CD14-positive monocyte (primary cell): ENCODE measurements around the gene GAA. TPM values are rescaled to one million over a fixed set of nuclear protein-coding genes. Genes with fewer than 3 reads are reported as not detected.

Experiments used
- DNase-seq, 3 donors: peaks; one replicate each; pipeline ENCODE4 v3.0.0-alpha.2; 2011 to 2022
- H2AFZ ChIP-seq: 2 replicates; pipeline ENCODE4 v1.6.0; 2012; ENCODE audit warnings: mild to moderate bottlenecking, low read depth, low read length, inconsistent platforms; ENCODE audit not compliant: insufficient read depth, poor library complexity, severe bottlenecking
- H3K27ac ChIP-seq, 2 donors: 1 replicate in 1 of 2; 2 replicates in 1 of 2; pipeline ENCODE4 v1.5.1; 2012 to 2013; ENCODE audit warnings: low read length in 2 of 2, control low read depth in 1 of 2, inconsistent platforms in 1 of 2, low read depth in 1 of 2, mild to moderate bottlenecking in 1 of 2
- H3K27me3 ChIP-seq, 2 donors: one replicate each; pipeline versions ENCODE4 v1.6.0 to v1.6.1; 2011 to 2013; ENCODE audit warnings: low read length in 2 of 2; ENCODE audit not compliant: control insufficient read depth in 2 of 2, insufficient read depth in 2 of 2
- H3K36me3 ChIP-seq, 2 donors: replicated peaks in 1 of 2; 1 replicate in 1 of 2; 2 replicates in 1 of 2; pipeline versions ENCODE4 v1.5.1 to v1.6.1; 2012 to 2013; ENCODE audit warnings: low read length in 2 of 2, control low read depth in 1 of 2, inconsistent platforms in 1 of 2, mild to moderate bottlenecking in 1 of 2; ENCODE audit not compliant: insufficient read depth in 2 of 2, control insufficient read depth in 1 of 2
- H3K4me1 ChIP-seq, 2 donors: 1 replicate in 1 of 2; 2 replicates in 1 of 2; pipeline versions ENCODE4 v1.5.1 to v1.6.1; 2012 to 2013; ENCODE audit warnings: low read length in 2 of 2, control low read depth in 1 of 2, inconsistent platforms in 1 of 2, mild to moderate bottlenecking in 1 of 2, moderate library complexity in 1 of 2; ENCODE audit not compliant: insufficient read depth in 2 of 2, control insufficient read depth in 1 of 2
- H3K4me2 ChIP-seq: replicated peaks from 2 replicates; pipeline ENCODE3; 2012; ENCODE audit warnings: low read length, moderate library complexity, mild to moderate bottlenecking; ENCODE audit not compliant: poor library complexity, severe bottlenecking; ENCODE audit errors: extremely low read depth
- H3K4me3 ChIP-seq, 3 experiments: fragments of 200-600 bp in 1 of 3; sonication (generic) in 1 of 3; replicated peaks in 1 of 3; 1 replicate in 2 of 3; 2 replicates in 1 of 3; pipeline ENCODE4 v1.5.1; 2011 to 2013; ENCODE audit warnings: low read length in 3 of 3, mild to moderate bottlenecking in 3 of 3, control low read depth in 2 of 3, low read depth in 2 of 3, inconsistent platforms in 1 of 3, moderate library complexity in 1 of 3
- H3K79me2 ChIP-seq: 2 replicates; pipeline ENCODE4 v1.6.0; 2012; ENCODE audit warnings: mild to moderate bottlenecking, control low read depth, inconsistent platforms, low read length, moderate library complexity; ENCODE audit not compliant: insufficient read depth
- H3K9ac ChIP-seq: 2 replicates; pipeline ENCODE4 v1.6.0; 2017; ENCODE audit warnings: low read length, mild to moderate bottlenecking; ENCODE audit not compliant: insufficient read depth, poor library complexity, severe bottlenecking
- H3K9me3 ChIP-seq, 2 donors: replicated peaks in 1 of 2; 1 replicate in 1 of 2; 2 replicates in 1 of 2; pipeline versions ENCODE4 v1.5.1 to v1.6.1; 2012 to 2013; ENCODE audit warnings: low read length in 2 of 2, control low read depth in 1 of 2; ENCODE audit not compliant: control insufficient read depth in 1 of 2, insufficient read depth in 1 of 2
- H4K20me1 ChIP-seq: 2 replicates; pipeline ENCODE4 v1.6.0; 2012; ENCODE audit warnings: mild to moderate bottlenecking, low read length, control low read depth, moderate library complexity; ENCODE audit not compliant: insufficient read depth
- H3K27ac Mint-ChIP-seq, 7 donors: one replicate each; pipeline ENCODE4 v1.8.0; 2020; ENCODE audit warnings: mild to moderate bottlenecking in 7 of 7, mixed read lengths in 7 of 7, moderate library complexity in 6 of 7, inconsistent platforms in 2 of 7
- H3K27me3 Mint-ChIP-seq, 3 donors: one replicate each; pipeline ENCODE4 v1.8.0; 2021 to 2022; ENCODE audit warnings: low read depth in 3 of 3, mild to moderate bottlenecking in 3 of 3, mixed read lengths in 3 of 3, moderate library complexity in 3 of 3, inconsistent platforms in 1 of 3
- H3K36me3 Mint-ChIP-seq, 2 donors: one replicate each; pipeline ENCODE4 v1.8.0; 2020; ENCODE audit warnings: mixed read lengths in 2 of 2, inconsistent platforms in 1 of 2, mild to moderate bottlenecking in 1 of 2
- H3K4me1 Mint-ChIP-seq: one replicate; pipeline ENCODE4 v1.8.0; 2020; ENCODE audit warnings: mild to moderate bottlenecking, mixed read lengths
- H3K4me3 Mint-ChIP-seq, 2 donors: one replicate each; pipeline ENCODE4 v1.8.0; 2020; ENCODE audit warnings: mild to moderate bottlenecking in 2 of 2, mixed read lengths in 2 of 2, moderate library complexity in 1 of 2
- H3K9me3 Mint-ChIP-seq, 7 donors: one replicate each; pipeline ENCODE4 v1.8.0; 2020 to 2022; ENCODE audit warnings: mixed read lengths in 7 of 7, mild to moderate bottlenecking in 6 of 7, moderate library complexity in 6 of 7, inconsistent platforms in 2 of 7
- CTCF ChIP-seq: fragments of 200-600 bp; IDR thresholded peaks from one replicate; pipeline ENCODE4 v1.8.0; 2022; ENCODE audit warnings: antibody characterized with exemption, mild to moderate bottlenecking
- WGBS: methylation state at CpG from one replicate; pipeline ENCODE4 v1.1.5; 2013; ENCODE audit warnings: missing lambda C conversion rate; ENCODE audit not compliant: insufficient coverage; 5-methylcytosine and 5-hydroxymethylcytosine counted together
- intact Hi-C, 2 donors: fragments of 100-400 bp; cut with micrococcal nuclease; formaldehyde crosslinking; loops; one replicate each; pipeline versions ENCODE4 v1.15.0 to v1.15.1; 2023
- polyA plus RNA-seq, 3 donors: library from polyadenylated mRNA; depleted of rRNA in 1 of 3; unstranded in 2 of 3; stranded (reverse) in 1 of 3; fragments of 300-500 nt in 2 of 3; fragments of >200 nt in 1 of 3; fragmentation: Illumina TruSeq in 2 of 3; gene quantifications; 1 replicate in 2 of 3; 2 replicates in 1 of 3; pipeline ENCODE4 v1.2.3, GENCODE V29; 2012 to 2021

GAA gene
- polyA plus RNA-seq, 3 donors = 116 to 140 (median 120) TPM

- peaks cover 34% of the 10 kb centered on the region for H3K4me1 Mint-ChIP-seq
- no peak overlapping the region for H3K27ac ChIP-seq
- H3K79me2 ChIP-seq = peaks cover 12% of the 10 kb centered on the region
- H3K27me3 ChIP-seq = no peaks in the 10 kb centered on the region
- H3K4me3 ChIP-seq = no peak overlapping the region
- peaks cover 22 to 40% of the 10 kb centered on the region in 2 donors for H3K36me3 ChIP-seq
- 90% methylated on average over 24 of the region's 26 CpGs for WGBS
- H3K27ac Mint-ChIP-seq = no peak overlapping the region
- no peak overlapping the region for H3K4me2 ChIP-seq
- H3K36me3 Mint-ChIP-seq = peaks cover 23 to 51% of the 10 kb centered on the region in 2 donors
- H3K4me3 Mint-ChIP-seq = peak overlapping the region in 1 of 2 donors; percentile 12
- DNase-seq = no peak
- intact Hi-C loops = loop anchor here in 1 of 2 donors (5.0 kb wide), 1 partner anchor 158 kb away; the partner anchor contains the start of gene RNF213
- no peaks in the 10 kb centered on the region for H3K9me3 ChIP-seq
- no peak overlapping the region for H2AFZ ChIP-seq
- no peak overlapping the region for H3K9ac ChIP-seq
- peaks cover 23 to 27% of the 10 kb centered on the region in 2 donors for H3K4me1 ChIP-seq
- peaks cover 0 to 2% (median 0%) of the 10 kb centered on the region in 3 donors for H3K27me3 Mint-ChIP-seq
- TF ChIP-seq CTCF = no peak
- no peaks in the 10 kb centered on the region for H3K9me3 Mint-ChIP-seq
- H4K20me1 ChIP-seq = peaks cover 35% of the 10 kb centered on the region
These were observed 3.1 kb downstream of the GAA start for GRCh38 chr17:80104321-80104955.

GRCh38 chr17:80104956-80105375 is 3.6 kb downstream of the GAA start:
- H2AFZ ChIP-seq = no peak overlapping the region
- H3K27me3 ChIP-seq = no peaks in the 10 kb centered on the region
- TF ChIP-seq CTCF = no peak
- peaks cover 27 to 57% of the 10 kb centered on the region in 2 donors for H3K36me3 Mint-ChIP-seq
- no peak for DNase-seq
- H3K4me3 Mint-ChIP-seq = no peak overlapping the region
- H3K4me2 ChIP-seq = no peak overlapping the region
- H3K27me3 Mint-ChIP-seq = no peaks in the 10 kb centered on the region
- peaks cover 35% of the 10 kb centered on the region for H4K20me1 ChIP-seq
- WGBS = 97% methylated on average over 18 of the region's 18 CpGs
- H3K4me3 ChIP-seq = no peak overlapping the region
- H3K79me2 ChIP-seq = peaks cover 12% of the 10 kb centered on the region
- H3K36me3 ChIP-seq = peaks cover 25 to 46% of the 10 kb centered on the region in 2 donors
- intact Hi-C loops = loop anchor here in 1 of 2 donors (5.0 kb wide), 1 partner anchor 157 kb away; the partner anchor contains the start of gene RNF213
- no peak overlapping the region for H3K27ac Mint-ChIP-seq
- H3K27ac ChIP-seq = no peak overlapping the region
- peaks cover 23 to 27% of the 10 kb centered on the region in 2 donors for H3K4me1 ChIP-seq
- peaks cover 34% of the 10 kb centered on the region for H3K4me1 Mint-ChIP-seq
- H3K9me3 ChIP-seq = no peaks in the 10 kb centered on the region
- no peak overlapping the region for H3K9ac ChIP-seq
- no peaks in the 10 kb centered on the region for H3K9me3 Mint-ChIP-seq
